SJSA1 (cell line): ENCODE measurements around the gene KPTN. TPM values are rescaled to one million over a fixed set of nuclear protein-coding genes. Genes with fewer than 3 reads are reported as not detected.

Experiments used
- DNase-seq, 2 experiments: peaks; one replicate each; pipeline ENCODE4 v3.0.0-alpha.2; 2015 to 2020; ENCODE audit warnings: low spot score in 2 of 2, low read depth in 1 of 2
- H3K27ac ChIP-seq: fragments of 250-450 bp; sonication (Bioruptor Pico); 2 replicates; pipeline ENCODE4 v1.5.1; 2020; ENCODE audit warnings: mild to moderate bottlenecking, moderate library complexity
- H3K27me3 ChIP-seq: fragments of 250-450 bp; sonication (Bioruptor Pico); replicated peaks from 2 replicates; pipeline ENCODE4 v1.5.1; 2020; ENCODE audit warnings: mild to moderate bottlenecking, moderate library complexity
- H3K36me3 ChIP-seq: fragments of 250-450 bp; sonication (Bioruptor Pico); 2 replicates; pipeline ENCODE4 v1.5.1; 2020; ENCODE audit warnings: mild to moderate bottlenecking
- H3K4me1 ChIP-seq: fragments of 250-450 bp; sonication (Bioruptor Pico); replicated peaks from 2 replicates; pipeline ENCODE4 v1.6.1; 2021; ENCODE audit warnings: mild to moderate bottlenecking
- H3K4me3 ChIP-seq: fragments of 250-450 bp; sonication (Bioruptor Pico); 2 replicates; pipeline ENCODE4 v1.5.1; 2020; ENCODE audit warnings: mild to moderate bottlenecking
- H3K9me3 ChIP-seq: fragments of 250-450 bp; sonication (Bioruptor Pico); replicated peaks from 2 replicates; pipeline ENCODE4 v1.5.1; 2020; ENCODE audit warnings: mild to moderate bottlenecking
- total RNA-seq: library from RNA; depleted of rRNA; stranded (reverse); fragments of >200 nt; shearing (Covaris generic); gene quantifications from 2 replicates; pipeline ENCODE4 v1.2.3, GENCODE V29; 2014

KPTN gene
- total RNA-seq, 1 experiment from 2014 or later, result 7.2 TPM

DNA sequence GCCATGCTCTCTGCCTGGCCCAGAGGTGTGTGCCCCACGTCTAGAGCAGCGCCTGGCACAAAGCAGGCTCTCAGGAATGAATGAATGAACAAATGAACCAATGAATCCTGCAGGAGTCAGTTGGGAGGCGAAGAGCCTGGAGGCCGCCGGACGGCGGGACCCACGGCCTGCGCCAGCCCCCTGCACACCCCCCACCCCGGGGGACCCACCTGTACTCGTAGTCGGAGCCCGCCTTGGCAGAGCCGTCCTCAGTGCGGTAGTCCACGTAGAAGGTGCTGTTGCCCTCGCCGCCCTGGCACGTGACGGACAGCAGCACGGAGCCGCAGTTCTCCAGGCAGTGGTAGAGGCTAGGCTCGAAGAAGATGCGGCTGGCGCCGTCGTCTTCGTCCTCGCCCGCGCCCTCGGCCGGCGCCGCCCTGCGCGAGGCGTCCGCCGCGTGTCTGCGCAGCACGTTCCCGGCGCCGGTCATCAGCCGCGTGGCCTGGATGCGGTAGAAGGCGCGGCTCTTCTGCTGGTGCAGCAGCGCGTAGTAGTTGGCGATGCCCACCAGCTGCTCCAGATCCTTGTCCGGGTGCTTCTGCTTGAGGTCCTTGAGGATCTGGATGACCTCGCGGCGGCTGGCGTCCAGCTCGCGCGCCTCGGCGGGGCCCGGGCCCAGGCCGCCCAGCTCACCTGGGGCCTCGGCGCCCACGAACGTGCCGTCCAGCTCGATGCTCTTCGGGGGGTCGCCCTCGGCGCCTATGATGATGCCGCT is 27.1 kb downstream of the KPTN start:
- Histone ChIP-seq H3K4me1 (peaks cover 5% of the 10 kb centered on the region; the same call in 1 of the 2 replicates), H3K9me3 (peaks cover 21% of the 10 kb centered on the region), H3K4me3 (no peak overlapping the region), H3K27me3 (peaks cover 75% of the 10 kb centered on the region), H3K27ac (no peak overlapping the region), H3K36me3 (no peaks in the 10 kb centered on the region)
- no peak for DNase-seq

GRCh38 chr19:47450478-47450877 is 33.5 kb downstream of the KPTN start:
- Histone ChIP-seq H3K9me3 (peaks cover 9% of the 10 kb centered on the region), H3K4me3 (no peak overlapping the region), H3K36me3 (no peaks in the 10 kb centered on the region; the same call in 1 of the 2 replicates), H3K27ac (no peak overlapping the region), H3K27me3 (peaks cover 90% of the 10 kb centered on the region), H3K4me1 (peaks cover 13% of the 10 kb centered on the region)
- no peak for DNase-seq

DNA sequence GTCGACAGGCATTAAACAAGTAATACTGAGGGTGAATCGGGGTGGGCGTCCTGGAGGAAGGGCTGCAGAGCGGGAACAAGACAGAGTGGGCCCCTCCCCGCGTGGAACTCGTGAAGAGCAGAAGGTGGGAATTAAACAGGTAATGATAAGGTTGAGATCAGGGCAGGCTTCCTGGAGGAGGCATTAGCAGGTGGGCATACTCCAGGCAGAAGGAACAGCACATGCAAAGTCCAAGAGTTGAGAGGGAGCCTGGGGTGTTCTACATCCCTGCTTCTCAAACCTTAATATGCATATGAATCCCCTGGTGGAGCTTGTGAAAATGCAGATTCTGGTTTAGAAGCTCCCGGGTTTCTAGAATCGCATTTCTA is 35.7 kb downstream of the KPTN start:
- H3K27me3 ChIP-seq, result peaks cover 92% of the 10 kb centered on the region
- peaks cover 13% of the 10 kb centered on the region for H3K4me1 ChIP-seq
- no peak overlapping the region for H3K4me3 ChIP-seq
- H3K36me3 ChIP-seq, result no peaks in the 10 kb centered on the region; the same call in 1 of the 2 replicates
- no peak overlapping the region for H3K27ac ChIP-seq
- no peak for DNase-seq
- peaks cover 11% of the 10 kb centered on the region for H3K9me3 ChIP-seq

DNA sequence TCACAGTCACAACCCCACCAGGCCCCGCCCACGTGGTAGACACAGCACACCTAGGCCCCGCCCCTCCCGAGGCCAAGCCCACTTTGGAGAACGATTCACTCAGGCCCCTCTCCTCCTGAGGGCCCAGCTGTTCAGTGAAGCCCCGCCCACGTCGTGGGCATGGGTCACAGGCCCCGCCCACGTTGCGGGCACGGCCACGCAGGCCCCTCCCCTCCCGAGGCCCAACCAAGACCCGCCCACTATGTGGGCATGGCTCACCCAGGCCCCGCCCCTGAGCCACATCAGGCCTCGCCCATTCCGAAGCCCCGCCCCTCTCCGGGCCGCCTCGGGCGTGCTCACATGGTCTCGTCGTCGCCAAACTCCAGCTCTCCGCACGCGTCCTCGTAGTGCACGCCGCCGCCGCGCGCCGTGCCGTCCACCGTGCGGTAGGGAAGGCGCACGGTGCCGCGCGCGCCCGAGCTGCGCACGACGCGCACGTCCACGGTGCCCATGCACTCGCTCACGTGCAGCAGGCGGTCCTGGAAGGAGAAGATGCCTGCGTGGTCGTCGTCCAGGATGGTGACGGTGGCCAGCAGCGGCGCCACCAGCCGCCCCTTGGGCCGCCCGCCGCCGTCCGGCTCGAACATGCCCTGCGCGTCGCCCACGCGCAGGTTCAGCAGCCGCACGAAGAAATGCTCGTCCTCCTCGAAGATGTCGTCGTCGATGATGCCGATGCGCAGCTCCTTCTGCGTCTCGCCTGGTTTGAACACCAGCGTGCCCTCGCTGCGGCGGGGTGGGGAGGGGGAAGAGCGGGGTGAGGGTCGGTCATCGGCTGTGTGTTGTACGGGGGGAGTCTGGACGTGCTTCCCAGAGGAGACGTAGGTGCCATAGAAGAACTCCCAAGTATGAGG is 36.3 kb downstream of the KPTN start:
- DNase-seq, result peak; percentile 38 to 68
- Histone ChIP-seq H3K36me3 (no peaks in the 10 kb centered on the region; the same call in 1 of the 2 replicates), H3K4me3 (no peak overlapping the region), H3K27ac (no peak overlapping the region), H3K27me3 (peaks cover 96% of the 10 kb centered on the region), H3K4me1 (peaks cover 13% of the 10 kb centered on the region), H3K9me3 (peaks cover 11% of the 10 kb centered on the region)

- Histone ChIP-seq H3K27ac (no peak overlapping the region), H3K27me3 (peaks cover 96% of the 10 kb centered on the region), H3K36me3 (no peaks in the 10 kb centered on the region; the same call in 1 of the 2 replicates), H3K9me3 (peaks cover 11% of the 10 kb centered on the region), H3K4me1 (peaks cover 13% of the 10 kb centered on the region), H3K4me3 (no peak overlapping the region)
- DNase-seq, result no peak
Measured at GRCh38 chr19:47446534-47447469, 37.2 kb downstream of the KPTN start.

DNA sequence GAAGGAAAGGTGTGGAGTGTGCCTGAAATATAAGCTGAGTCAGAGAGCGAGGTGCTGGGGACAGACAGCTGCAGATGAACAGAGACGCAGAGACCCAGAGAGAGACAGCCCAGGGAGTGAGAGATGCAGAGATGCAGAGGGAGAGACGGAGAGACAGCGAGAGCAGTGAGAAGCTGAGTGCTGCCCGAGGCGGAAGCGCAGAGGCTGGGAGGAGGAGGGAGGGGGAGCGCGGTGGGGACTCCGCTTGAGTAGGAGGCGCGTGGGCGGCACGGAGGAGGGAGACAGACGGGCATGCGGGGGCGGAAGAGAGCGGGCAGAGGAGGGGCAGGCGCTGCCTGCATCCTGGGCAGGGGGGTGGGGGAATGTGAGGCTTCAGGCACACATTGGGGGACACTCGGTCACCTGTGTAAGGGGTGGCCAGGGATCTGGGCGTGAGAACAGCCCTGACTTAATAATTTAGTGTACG is 38.0 kb downstream of the KPTN start:
- Histone ChIP-seq H3K4me1 (peaks cover 13% of the 10 kb centered on the region), H3K27me3 (peaks cover 94% of the 10 kb centered on the region), H3K36me3 (no peaks in the 10 kb centered on the region; the same call in 1 of the 2 replicates), H3K27ac (no peak overlapping the region), H3K9me3 (peaks cover 11% of the 10 kb centered on the region), H3K4me3 (no peak overlapping the region)
- DNase-seq, result no peak

DNA sequence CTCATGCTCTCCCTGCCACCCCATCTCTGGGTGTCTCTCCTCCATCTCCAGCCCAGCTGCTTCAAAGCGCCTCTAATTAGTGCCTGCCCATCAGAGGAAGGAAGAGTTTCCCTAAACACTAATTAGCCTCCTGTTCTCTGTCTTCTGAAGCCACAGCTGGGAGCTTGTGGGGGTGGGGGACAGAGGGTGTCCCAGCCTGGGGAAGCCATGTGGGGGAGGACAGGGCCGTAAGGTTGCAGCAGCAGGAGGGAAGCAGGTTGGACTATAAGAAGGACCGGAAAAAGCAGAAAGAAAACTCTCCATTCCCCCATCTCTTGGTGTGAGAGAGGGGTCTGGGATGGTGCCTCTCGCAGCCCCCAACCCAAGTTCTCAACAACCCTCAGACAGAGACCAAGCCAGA is 38.5 kb downstream of the KPTN start:
- peaks cover 93% of the 10 kb centered on the region for H3K27me3 ChIP-seq
- no peak overlapping the region for H3K4me3 ChIP-seq
- peaks cover 11% of the 10 kb centered on the region for H3K9me3 ChIP-seq
- DNase-seq, result no peak
- peaks cover 13% of the 10 kb centered on the region for H3K4me1 ChIP-seq
- H3K27ac ChIP-seq, result no peak overlapping the region
- H3K36me3 ChIP-seq, result no peaks in the 10 kb centered on the region; the same call in 1 of the 2 replicates

- Histone ChIP-seq H3K4me1 (peaks cover 13% of the 10 kb centered on the region), H3K9me3 (peaks cover 11% of the 10 kb centered on the region), H3K4me3 (no peak overlapping the region), H3K36me3 (no peaks in the 10 kb centered on the region; the same call in 1 of the 2 replicates), H3K27me3 (peaks cover 88% of the 10 kb centered on the region), H3K27ac (no peak overlapping the region)
- DNase-seq, result no peak
Measured at GRCh38 chr19:47444388-47444821, 39.6 kb downstream of the KPTN start.

DNA sequence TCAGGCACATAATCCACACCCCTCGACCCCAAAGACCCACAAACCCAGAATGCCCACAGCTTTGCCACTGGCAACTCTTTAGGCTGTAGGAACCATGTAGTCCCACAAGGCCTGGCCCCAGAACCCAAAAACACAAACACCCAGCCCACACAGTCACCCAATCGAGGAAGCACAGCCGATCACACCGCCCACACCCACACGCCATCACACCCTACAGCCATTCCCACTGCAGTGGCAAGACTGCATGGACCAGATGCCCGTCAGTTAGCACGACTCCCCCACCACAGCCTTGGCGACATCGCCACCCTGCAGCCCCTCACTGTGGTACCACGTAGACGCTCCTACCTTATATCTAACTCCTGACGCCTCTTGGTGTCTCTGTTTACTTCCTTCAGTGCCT is 40.7 kb downstream of the KPTN start:
- DNase-seq, result no peak
- H3K4me3 ChIP-seq, result no peak overlapping the region
- peaks cover 88% of the 10 kb centered on the region for H3K27me3 ChIP-seq
- H3K27ac ChIP-seq, result no peak overlapping the region
- peaks cover 11% of the 10 kb centered on the region for H3K9me3 ChIP-seq
- no peaks in the 10 kb centered on the region; the same call in 1 of the 2 replicates for H3K36me3 ChIP-seq
- peaks cover 13% of the 10 kb centered on the region for H3K4me1 ChIP-seq

DNA sequence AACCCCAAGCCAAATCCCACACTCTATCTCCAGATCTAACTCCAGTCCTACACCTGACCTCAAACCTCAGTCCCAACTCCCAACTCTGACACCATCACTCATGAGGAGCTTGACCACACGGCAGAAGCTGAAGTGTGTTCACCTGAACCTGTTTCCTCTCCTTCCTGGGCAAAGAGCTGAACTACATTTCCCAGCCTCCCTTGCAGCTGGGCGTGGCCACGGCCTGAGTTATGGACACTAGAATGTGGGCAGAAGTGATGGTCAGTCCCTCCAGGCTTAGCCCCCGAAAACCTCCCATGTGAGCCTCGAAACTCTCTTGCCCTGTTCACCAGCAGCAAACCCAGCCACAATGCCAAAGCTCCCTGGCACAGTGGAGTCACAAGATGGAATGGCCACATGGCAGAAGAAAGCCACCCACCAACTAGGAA is 45.2 kb downstream of the KPTN start:
- 0 out of 2 replicates have a peak, but pooled peaks cover 4% of the 10 kb centered on the region for H3K4me1 ChIP-seq
- H3K27me3 ChIP-seq, result peaks cover 58% of the 10 kb centered on the region
- H3K9me3 ChIP-seq, result 0 out of 2 replicates have a peak, but pooled peaks cover 2% of the 10 kb centered on the region
- no peaks in the 10 kb centered on the region for H3K36me3 ChIP-seq
- H3K27ac ChIP-seq, result no peak overlapping the region
- no peak for DNase-seq
- H3K4me3 ChIP-seq, result no peak overlapping the region

DNA sequence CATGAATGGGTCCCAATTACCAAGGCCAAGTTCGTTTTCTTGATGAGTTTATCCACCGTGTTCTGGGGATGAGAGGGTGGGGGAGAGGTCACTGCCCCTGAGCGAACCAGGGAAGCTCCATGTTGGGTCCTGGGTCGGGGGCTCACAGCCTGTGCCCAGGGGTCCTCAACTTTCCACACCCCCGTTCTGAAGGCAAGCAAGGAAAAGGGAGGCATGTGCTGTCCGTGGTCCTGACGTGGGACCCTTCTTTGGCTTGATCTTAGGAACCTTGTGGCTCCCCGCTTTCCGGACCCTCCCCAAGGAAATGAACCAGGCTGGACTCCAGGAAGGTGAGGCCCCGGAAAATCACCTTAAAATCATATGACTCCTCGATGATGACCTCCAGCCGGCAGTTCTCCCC is 46.5 kb downstream of the KPTN start:
- no peak for DNase-seq
- Histone ChIP-seq H3K36me3 (no peaks in the 10 kb centered on the region), H3K4me3 (no peak overlapping the region), H3K27ac (no peak overlapping the region), H3K9me3 (0 out of 2 replicates have a peak, but pooled peaks cover 2% of the 10 kb centered on the region), H3K4me1 (0 out of 2 replicates have a peak, but pooled peaks cover 4% of the 10 kb centered on the region), H3K27me3 (peaks cover 45% of the 10 kb centered on the region)

- Histone ChIP-seq H3K27ac (no peak overlapping the region), H3K4me3 (no peak overlapping the region), H3K27me3 (peaks cover 39% of the 10 kb centered on the region), H3K9me3 (0 out of 2 replicates have a peak, but pooled peaks cover 2% of the 10 kb centered on the region), H3K36me3 (no peaks in the 10 kb centered on the region), H3K4me1 (0 out of 2 replicates have a peak, but pooled peaks cover 4% of the 10 kb centered on the region)
- peak; percentile 64 to 80 for DNase-seq
Measured at GRCh38 chr19:47436712-47437401, 47.2 kb downstream of the KPTN start.
